ENCODE measurements around the gene DHX8.
"Not testable (repeated sequence)": the region's sequence is repeated elsewhere in the genome, so short reads cannot be mapped to it uniquely, and the experiment has no call there.

The DHX8 gene

DNA sequence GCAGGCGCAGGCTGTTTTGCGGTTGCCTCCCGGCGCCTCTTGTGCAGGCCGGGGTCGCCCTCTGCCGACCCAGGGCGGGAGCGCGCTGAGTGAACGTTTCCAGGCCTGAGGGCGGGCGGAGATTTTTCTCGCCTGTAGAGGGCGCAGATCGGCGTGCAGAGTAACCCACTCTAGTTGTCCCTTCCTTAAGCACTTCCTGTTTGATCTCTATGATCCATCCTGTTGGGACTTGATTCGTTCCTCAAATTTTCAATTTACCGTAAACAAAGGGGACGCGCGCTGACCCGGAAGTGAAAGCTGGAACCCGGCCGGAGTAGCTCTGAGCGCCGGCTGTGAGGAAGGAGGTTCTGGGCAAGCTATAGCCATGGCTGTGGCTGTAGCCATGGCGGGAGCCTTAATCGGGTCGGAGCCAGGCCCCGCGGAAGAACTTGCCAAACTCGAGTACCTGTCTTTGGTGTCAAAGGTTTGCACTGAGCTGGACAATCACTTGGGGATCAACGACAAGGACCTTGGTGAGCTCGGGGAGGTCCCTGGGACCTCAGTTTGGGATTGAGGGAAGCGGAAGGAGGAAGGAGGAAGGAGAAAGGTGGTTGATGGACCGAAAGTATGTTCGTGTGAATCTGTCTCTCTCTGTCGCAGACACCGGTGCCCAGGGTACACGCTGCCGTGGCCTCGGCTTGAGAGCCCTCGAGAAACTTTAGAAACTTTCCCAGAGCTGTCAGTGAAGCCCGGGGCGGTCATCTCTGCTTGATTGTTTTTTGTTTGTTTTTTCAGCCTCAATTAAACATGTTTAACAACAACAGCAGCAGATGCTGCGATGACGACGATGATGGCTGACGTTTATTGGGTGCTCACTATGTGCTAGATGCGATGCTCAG, at the start of gene DHX8:
TSS of gene DHX8 (plus strand) at position 302 of the 878 bp plus-strand sequence. CDS start at position 365, 63 bp downstream.
- peak; percentile 97 for DNase-seq

DNA sequence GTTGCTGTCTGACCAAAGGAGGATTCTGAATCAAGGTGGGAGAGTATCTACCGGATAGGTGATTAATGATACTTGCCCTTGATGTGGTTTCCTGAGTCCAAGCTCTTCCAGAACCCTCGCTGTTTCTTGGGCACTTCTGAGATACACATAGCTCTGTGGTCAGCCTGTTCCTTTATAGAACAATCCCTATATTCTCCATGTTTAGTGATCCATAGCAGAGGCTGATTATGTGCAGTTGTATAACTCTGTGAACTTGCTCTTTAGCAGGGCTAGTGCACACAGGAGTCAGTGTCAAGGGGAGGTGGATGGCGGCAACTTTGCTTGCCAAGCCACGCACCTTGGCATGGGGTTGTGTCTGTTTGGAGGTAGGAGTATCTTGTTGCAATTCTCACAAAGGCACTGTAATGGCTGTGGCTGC, 48.9 kb upstream of the DHX8 start:
- no peak for DNase-seq

DNA sequence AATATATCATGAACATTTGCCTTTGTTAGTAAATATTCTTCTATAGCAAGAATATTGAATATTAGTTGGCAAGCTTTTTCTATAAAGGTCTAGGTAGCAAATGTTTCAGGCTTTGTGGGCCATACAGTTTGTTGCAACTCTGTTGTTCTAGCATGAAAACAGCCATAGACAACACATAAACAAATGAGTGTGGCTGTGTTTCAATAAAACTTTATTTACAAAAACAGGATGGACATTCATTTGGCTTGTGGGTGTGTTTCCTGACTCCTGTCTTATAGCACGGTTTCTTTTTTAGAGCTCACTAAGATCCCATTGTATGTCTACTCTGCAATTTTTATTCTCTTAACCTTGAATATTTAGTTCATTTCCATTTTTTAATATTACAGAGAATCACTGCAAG, 46.0 kb upstream of the DHX8 start:
- no peak for DNase-seq

DNA sequence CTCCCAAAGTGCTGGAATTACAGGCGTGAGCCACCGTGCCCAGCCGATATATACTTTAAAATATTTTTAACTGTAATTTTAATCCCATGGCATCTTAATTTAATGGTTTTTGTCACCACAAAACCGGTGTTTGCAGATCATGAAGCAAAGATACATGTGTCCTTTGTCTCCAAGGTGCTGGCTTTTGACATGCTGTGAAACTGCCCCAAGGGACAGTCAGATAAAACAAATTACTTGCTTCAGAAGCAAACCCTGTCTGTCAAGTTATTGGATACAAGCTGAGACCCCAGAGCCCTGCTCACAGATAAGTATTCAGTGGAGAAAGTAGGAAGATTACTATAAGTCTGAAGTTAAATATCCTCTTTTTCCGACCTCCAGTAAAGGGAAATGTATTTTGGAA, 45.1 kb upstream of the DHX8 start:
- DNase-seq, result no peak

DNA sequence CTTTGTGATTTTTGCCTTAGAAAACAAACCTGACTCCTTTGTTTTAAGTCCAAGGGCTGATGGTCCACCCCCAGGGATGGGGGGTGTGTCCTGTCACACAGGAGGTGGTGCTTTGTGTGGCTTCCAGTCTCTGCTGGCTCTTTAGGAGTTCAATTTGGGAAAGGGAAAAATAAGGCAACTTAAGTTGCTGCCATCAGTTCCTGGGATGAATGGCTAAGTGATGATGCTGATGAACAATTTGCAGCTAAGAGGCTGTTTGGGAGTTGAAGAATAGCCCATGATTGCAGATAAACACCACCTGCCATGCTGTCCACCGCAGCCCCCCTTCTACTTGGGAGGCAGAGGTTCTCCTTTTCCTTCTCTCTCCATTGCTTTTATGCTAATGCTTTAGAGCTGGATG, 44.7 kb upstream of the DHX8 start:
- no peak for DNase-seq

DNA sequence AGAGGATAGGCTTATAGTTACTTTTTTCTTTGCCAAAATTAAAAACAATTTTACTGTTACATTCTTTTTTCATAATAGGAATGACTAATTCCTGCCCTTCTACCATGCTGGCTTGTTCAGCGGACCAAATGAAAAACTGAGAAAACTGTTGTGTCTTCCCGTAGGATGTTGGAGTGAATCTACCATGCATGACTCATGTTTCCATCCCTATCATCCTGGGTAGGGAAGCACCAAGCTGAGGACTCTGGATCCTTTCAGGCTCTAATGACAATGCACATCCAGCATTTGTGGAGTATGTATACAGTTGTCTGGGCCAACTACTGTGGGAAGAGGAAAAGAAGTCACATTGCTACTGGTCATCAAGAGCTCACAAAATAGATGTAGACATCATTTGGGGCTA, 41.1 kb upstream of the DHX8 start:
- DNase-seq, result no peak

DNA sequence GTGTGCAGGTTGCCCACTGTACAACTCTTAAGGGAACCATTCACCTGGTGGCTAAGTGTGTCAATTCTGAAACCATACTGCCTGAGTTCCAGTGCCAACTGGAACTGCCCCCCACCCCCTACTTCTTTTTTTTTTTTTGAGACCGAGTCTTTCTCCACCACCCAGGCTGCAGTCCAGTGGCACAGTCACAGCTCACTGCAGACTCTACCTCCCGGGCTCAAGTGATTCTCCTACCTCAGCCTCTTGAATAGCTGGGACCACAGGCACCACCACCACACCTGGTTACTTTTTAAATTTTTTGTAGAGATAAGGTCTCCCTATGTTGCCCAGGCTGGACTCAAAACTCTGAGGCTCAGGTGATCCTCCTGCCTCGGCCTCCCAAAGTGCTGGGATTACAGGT, 40.4 kb upstream of the DHX8 start:
- DNase-seq, result no peak

DNA sequence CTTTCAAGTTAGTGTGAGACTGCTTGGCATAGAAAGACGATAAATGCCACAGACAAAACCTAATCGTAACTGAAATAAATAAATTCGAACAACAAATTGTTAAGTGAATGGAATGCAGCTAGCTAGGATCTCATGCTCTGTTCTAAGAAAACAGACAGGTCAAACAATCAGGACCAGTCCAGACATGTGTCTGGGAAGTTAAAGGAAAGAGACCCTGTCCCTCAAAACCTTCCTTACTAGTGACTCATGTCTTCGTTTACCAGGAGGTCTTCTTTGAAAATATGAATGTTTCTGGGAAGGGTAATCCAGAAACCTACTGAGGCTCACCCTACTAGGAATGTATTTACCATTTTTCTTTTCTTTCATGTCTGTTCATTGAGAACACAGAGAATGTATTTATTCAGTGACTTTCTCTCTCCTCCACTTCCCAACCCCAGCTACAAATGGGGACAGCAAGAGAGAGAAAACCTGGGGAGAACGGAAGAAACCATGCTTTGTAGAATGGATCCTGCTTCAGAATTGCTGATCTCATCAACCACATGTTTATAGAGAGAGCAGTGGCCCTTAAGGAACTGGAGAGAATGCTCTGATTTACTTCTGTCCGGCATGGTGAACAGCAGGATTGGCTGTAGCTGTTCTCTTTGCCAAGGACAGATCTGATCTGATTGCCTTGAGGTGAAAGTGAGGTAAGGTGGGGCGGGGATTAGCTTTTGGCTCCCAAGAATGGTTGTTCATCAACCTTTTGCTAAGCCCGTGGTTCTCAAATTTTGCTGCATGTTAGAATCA, 39.4 kb upstream of the DHX8 start:
- DNase-seq, result no peak

DNA sequence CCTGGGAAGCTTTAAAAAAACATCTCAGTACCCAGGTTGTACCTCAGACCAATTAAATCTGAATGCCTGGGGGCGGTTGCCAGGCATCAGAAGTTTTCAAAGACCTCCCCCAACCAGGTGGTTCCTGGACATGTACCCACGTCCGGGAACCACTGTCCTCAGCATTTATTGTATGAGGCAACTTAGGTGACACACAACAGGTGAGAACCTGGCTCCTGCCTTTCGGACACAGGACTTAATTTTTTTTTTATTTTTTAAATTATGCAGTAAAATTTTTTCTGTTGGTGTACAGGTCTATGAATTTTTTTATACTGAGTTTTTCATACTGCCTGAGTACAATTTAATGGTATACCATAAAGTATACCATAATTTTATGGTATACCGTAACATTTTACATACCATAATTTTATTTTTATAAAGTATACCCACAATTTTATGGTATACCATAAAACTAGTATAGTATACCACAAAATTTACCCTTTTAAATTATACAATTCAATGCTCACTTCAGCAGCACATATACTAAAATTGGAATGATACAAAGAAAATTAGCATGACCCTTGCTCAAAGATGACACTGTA, 38.7 kb upstream of the DHX8 start:
- no peak for DNase-seq

DNA sequence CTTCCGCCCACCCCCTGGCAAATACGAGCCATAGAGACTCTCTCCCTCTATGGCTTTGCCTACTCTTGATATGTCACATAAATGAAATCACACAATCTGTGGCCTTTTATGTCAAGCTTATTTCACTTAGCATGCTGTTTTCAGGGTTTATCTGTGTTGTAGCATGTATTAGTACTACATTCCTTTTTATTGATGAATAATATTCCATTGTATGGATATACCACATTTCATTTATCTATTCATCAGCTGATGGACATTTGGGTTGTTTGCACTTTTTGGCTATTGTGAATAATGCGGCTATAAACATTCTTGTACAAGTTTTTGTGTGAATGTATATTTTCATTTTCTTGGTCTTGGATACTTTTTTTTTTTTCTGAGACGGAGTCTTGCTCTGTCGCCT, 37.0 kb upstream of the DHX8 start:
- DNase-seq, result no peak

DNA sequence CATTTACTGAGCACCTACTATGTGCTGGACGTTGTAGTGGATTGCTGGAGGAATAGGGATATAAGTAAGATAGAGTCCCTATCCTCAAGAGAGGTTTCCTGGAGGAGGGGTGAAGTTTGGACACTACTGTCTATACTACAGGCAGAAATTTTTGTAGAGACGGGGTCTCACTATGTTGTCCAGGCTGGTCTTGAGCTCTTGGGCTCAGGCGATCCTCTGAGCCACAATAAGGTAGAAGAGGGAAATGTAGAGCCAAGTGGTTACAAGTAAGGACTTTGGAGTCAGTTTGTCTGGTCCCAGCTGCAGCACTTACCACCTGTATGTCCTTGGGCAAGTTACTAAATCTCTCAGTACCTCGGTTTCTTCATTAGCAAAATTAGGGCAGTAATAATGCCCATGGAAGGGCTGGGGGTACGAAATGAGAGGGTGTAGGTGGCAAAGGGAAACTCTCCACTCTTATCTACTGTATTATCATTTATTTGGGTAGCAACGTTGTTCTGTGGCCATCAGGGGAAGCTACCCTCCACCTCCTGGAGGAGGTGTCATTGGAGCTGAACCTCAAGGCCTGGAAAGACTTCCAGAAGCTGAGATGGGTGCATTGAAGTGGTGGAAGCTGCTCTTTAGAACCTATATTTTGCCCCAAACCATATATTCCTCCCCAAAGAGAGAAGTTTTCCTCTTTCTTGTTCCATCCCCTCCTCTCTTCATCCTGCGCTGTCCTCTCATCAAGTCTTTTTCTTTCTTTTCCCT, 34.9 kb upstream of the DHX8 start:
- DNase-seq, result no peak

DNA sequence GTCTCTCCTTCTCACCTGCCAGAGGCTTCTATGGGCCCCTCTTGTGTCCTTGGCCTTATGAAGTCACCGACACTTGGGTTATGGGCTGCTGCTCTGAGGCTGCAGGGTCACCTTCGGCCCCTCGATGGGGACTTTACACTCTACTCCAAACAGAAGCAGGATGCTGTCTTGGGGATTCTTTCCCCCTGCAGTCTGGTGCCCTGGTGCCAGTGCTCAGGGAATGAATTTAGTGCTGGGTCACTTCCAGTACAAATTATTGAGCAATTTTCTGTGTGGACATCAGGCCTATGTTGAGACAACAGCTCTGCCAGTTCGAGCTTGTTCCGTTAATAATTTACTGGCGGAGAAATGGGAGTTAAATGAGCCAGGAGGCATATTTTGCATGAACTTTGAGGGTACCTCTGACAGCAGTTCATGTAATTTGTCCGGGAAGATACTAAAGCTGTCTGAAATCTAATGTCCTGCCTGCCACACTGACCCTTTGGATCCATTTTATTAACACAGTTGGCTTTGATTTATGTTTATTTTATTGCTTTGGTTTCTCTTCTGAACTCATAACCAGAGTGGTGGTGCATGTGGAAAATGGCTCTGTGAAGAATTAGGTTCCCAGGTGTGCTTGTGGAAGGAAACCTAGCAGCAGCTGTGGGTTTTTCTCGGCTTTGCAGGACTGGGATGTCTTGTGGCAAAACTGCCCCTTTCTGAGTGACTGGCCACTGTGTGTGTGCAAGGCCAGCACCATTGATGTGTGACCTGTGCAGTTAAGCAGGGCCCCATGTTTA, 34.1 kb upstream of the DHX8 start:
- no peak for DNase-seq

DNA sequence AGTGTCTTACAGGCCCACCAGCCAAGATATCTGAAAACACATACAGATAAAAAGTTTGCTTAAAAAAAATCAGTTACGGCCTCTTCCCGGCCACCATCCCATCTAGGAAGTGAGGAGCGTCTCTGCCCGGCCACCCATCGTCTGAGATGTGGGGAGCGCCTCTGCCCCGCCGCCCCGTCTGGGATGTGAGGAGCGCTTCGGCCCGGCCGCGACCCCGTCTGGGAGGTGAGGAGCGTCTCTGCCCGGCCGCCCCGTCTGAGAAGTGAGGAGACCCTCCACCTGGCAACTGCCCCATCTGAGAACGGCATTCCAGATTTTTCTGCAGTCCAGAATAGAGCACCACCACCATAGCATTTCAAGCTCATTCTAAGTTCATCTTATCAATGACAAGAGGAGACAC, 33.0 kb upstream of the DHX8 start:
- DNase-seq, result not testable (repeated sequence)

DNA sequence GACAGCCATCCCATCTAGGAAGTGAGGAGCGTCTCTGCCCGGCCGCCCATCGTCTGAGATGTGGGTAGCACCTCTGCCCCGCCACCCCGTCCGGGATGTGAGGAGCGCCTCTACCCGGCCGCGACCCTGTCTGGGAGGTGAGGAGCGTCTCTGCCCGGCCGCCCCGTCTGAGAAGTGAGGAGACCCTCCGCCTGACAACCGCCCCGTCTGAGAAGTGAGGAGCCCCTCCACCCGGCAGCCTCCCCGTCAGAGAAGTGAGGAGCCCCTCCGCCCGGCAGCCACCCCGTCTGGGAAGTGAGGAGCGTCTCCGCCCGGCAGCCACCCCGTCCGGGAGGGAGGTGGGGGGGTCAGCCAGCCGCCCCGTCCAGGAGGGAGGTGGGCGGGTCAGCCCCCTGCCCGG, 32.0 kb upstream of the DHX8 start:
- not testable (repeated sequence) for DNase-seq

DNA sequence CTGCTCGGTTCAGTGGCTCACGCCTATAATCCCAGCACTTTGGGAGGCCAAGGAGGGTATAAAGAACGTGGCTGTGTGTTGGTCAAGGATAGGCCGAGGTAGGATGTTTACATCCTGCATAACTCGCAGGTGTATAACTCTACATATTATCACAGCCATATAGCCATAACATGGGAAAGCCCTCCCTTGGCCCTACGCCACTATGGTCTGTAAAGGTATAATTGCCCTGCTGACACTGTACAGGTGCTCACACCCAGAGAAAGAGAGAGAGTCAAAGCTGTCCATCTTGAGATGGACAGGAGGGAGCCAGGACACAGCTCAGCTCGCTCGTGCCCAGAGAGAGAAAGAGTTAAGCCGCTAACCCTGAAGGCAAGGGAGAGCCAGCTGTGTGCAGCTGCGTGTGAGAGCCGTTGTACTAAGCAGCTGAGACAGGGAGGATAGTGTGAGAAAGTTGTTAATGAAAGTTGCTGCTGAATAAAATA, 30.4 kb upstream of the DHX8 start:
- no peak for DNase-seq

DNA sequence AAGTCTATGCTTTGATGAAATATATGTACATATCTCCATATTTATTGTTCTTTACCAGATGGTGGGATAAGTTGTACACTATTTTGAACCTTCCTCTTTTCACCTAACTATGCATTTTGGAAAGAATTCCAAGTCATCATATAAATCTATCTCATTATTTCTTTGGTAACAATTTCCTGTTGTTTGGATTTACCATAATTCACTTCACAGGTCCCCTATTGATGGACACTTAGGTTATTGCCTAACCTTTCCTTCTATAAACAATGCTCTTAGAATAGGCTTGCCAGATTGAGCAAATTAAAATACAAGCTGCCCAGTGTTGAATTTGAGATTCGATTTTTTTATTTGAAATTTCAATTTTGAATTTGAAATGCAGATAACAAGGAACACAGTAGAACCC, 28.9 kb upstream of the DHX8 start:
- no peak for DNase-seq

DNA sequence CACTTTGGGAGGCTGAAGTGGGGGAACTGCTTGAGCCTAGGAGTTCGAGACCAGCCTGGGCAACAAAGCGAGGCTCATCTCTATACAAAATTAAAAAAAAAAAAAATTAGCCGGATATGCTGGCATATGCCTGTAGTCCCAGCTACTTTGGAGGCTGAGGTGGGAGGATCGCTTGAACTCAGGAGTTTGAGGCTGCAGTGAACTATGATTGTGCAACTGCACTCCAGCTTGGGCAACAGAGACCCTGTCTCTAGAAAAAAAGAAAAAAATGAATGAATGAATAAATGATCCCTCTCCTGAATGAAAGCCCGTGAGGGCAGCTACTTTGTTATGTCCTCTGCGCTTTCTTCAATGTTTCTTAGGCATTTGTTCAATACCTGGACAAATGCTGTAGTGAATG, 27.7 kb upstream of the DHX8 start:
- no peak for DNase-seq

DNA sequence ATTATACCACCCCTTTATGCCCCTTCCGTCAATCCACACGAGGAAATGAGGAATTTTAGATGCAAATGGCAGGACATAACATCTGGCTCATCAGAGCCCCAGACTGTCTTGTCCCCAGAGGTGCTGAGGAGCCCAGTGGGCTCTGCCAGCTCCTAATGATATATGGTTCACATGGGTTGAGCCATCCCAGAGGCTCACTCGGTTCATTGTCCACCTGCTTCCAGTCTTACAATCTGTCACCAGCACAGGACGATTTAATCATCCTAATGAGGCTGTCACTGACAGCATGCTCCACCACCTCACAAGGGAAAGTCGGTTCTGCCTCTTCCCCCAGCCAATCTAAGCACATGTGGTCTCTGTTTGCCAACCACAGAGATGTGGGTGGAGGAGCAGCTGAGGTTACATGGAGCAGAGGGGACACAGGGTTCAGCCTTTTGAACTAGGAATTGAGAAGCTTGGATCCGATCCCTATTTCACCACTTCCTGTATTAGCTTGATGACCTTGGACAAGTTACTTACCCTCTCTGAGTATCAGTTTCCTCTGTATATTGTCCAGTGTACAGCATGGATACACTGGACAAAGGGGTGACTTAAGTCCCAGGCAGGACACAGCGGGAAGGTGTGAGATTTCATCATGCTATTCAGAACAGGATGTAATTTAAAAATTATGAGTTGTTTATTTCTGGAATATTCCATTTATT, 27.0 kb upstream of the DHX8 start:
- DNase-seq, result no peak

DNA sequence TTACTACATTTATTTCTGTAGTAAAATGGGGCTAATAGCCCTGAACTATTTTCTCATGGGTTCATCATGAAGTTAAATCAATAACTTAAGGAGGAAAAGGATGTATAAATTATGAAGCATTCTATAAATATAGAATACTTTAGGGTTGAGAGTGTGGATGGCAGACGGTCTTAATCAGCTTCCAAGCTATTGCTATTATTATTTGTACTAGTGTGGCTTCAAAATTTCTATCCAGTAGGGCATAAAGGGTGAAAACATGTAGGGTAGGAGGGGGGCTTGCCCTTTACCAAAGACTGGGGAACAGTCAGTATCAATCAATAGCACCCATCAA, 26.4 kb upstream of the DHX8 start:
- DNase-seq, result no peak

DNA sequence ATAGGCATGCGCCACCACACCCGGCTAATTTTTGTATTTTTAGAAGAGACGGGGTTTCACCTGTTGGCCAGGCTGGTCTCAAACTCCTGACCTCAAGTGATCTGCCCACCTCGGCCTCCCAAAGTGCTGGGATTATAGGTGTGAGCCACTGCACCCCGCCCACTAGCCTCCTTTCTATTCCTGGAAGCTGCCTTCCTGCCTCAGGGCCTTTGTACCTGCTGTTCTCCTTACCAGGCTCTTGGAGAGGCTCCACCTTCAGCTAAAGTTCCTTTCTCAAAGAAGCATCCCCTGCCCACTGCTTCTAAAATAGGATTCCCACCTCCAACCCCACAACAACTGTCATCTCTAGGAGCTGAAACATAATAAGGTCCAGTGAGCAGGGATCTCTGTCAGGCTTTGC, 23.9 kb upstream of the DHX8 start:
- DNase-seq, result not testable (repeated sequence)

DNA sequence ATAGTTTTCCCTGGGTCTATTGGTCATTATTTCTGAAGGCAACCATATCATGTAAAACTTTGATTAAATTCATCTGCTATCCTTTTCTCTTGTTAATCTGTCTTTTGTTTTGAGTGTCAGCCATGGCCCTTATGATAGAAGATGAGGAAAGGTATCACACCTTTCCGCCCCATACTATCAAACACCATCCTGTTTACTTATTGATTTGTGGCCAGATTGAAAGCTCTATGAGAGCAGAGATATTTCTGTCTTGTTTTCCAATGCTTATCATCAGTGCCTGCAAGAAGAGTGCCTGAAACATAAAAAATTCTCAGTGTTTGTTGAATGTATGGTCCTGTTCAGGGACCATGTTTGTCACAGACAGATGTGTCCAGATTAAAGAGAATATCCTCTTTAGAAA, 22.6 kb upstream of the DHX8 start:
- no peak for DNase-seq

DNA sequence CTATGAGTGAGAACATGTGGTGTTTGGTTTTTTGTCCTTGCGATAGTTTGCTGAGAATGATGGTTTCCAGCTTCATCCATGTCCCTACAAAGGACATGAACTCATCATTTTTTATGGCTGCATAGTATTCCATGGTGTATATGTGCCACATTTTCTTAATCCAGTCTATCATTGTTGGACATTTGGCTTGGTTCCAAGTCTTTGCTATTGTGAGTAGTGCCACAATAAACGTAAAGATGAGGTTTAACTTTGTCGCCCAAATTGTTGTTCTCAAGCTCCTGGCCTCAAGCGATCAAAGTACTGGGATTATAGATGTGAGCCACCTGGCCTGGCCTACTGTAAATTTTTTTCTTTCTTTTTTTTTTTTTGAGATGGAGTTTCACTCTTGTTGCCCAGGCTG, 21.2 kb upstream of the DHX8 start:
- DNase-seq, result not testable (repeated sequence)
